NCI-H1436 treated with DMSO at 0.1 percent for 48 hours (cell line): Measurements from ENCODE around the gene SH2D3A.
"Not testable (repeated sequence)": the region's sequence is repeated elsewhere in the genome, so short reads cannot be mapped to it uniquely, and the experiment has no call there.

Experiments used
- DNase-seq: peaks from one replicate; lab custom pipeline; 2025; lab: John Stamatoyannopoulos, UW

The SH2D3A gene

GRCh38 chr19:6790194-6791128, 23.2 kb upstream of the SH2D3A start:
- DNase-seq: no peak

GRCh38 chr19:6788896-6789295, 21.7 kb upstream of the SH2D3A start:
- no peak for DNase-seq

- no peak for DNase-seq
These were observed 20.2 kb upstream of the SH2D3A start for GRCh38 chr19:6787393-6787792.

- no peak for DNase-seq
These were observed 12.0 kb upstream of the SH2D3A start for GRCh38 chr19:6779206-6779605.

GRCh38 chr19:6778386-6778785, 11.2 kb upstream of the SH2D3A start:
- DNase-seq: no peak

GRCh38 chr19:6777434-6777833, 10.2 kb upstream of the SH2D3A start:
- DNase-seq: no peak

GRCh38 chr19:6776999-6777398, 9.8 kb upstream of the SH2D3A start:
- DNase-seq: no peak

GRCh38 chr19:6776045-6776444, 8.8 kb upstream of the SH2D3A start:
- not testable (repeated sequence) for DNase-seq

GRCh38 chr19:6774821-6775707, 7.8 kb upstream of the SH2D3A start:
- DNase-seq: no peak

GRCh38 chr19:6773323-6773931, 6.2 kb upstream of the SH2D3A start:
- DNase-seq: no peak

GRCh38 chr19:6772866-6773322, 5.7 kb upstream of the SH2D3A start:
- no peak for DNase-seq

GRCh38 chr19:6772028-6772865, 5.0 kb upstream of the SH2D3A start, which contains the start of gene VAV1:
VAV1 (plus strand) TSS chr19:6772708; CDS start chr19:6772808, 100 bp downstream.
- no peak for DNase-seq

- DNase-seq: not testable (repeated sequence)
These were observed 4.4 kb upstream of the SH2D3A start for GRCh38 chr19:6771648-6772027.

- no peak for DNase-seq
These were observed 1.9 kb upstream of the SH2D3A start for GRCh38 chr19:6769006-6769619.

GRCh38 chr19:6768236-6768785, 1.1 kb upstream of the SH2D3A start:
- DNase-seq: no peak

- no peak for DNase-seq
These were observed 216 bp downstream of the SH2D3A start for GRCh38 chr19:6767081-6767356.

- no peak for DNase-seq
These were observed 716 bp downstream of the SH2D3A start for GRCh38 chr19:6766357-6767080.

GRCh38 chr19:6765738-6766356, 1.4 kb downstream of the SH2D3A start:
- no peak for DNase-seq

GRCh38 chr19:6762253-6762797, 4.9 kb downstream of the SH2D3A start:
- DNase-seq: not testable (repeated sequence)
